AG09319 (cell line): ENCODE data around the gene FPR2.

Experiments
- DNase-seq: peaks from one replicate; pipeline ENCODE4 v3.0.0-alpha.2; 2010; ENCODE audit warnings: low read depth; ENCODE audit errors: extremely low read depth
- CTCF ChIP-seq: IDR thresholded peaks from 2 replicates; pipeline ENCODE4 v1.5.1; 2011; ENCODE audit warnings: low read depth, mild to moderate bottlenecking, inconsistent platforms, low read length, moderate library complexity

The FPR2 gene

DNA sequence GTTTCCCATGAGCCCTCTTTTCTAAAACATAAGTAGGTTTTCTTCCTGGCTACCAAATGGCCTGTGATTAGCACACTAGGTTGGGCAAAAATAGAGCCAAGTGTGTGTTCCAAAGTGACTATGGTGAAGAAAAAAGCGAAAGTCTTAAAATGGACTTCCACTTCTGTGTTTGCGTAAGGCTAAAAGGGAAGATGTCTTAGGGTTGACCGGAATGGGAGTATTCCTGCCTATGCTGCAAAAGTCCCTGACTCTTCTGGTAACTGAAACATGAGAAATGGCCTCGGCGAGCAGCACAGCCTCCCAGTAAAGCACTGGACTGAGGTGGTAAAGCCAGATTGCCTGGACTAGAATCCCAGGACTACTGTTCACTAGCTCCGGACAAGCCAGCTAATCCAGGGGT is 6.9 kb upstream of the FPR2 start:
- TF ChIP-seq CTCF = no peak
- no peak for DNase-seq

- TF ChIP-seq CTCF = no peak
- no peak for DNase-seq
These were observed 6.2 kb upstream of the FPR2 start for GRCh38 chr19:51754770-51755169.

- DNase-seq = no peak
- no peak for TF ChIP-seq CTCF
These were observed 5.4 kb upstream of the FPR2 start for GRCh38 chr19:51755571-51755970.

DNA sequence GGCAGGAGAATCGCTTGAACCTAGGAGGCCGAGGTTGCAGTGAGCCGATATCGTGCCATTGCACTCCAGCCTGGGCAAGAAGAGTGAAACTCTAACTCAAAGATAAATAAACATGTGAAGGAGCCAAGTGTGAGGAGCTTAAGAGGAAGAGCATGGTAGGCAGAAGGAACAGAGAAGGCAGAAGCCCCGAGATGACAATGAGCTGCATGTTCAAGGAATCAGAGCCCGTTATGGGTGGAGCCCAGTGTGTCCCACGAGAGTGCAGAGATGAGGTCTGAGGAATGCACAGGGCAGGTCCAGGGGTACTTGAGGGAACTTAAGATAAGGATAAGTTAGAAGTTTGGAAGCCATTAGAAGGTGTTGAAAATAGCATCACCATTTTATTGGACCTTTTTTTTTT is 716 bp downstream of the FPR2 start:
- DNase-seq = no peak
- TF ChIP-seq CTCF = no peak

DNA sequence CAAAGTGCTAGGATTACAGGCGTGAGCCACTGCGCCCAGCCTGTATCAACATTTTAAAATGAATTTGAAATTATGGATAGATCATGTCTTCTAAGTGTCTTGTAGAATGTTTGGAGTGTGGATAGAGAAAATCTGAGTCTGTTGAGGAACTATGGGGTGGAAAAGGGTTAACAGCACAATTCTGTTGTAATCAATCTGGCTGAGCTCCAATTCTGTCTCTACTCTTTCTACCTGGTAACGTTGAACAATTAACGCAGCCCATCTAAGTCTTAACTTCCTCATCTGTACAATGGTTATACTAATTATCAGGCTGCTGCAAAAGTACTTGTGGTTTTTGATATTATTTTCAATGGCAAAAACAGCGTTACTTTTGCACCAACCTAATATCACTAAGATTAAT is 4.1 kb downstream of the FPR2 start:
- TF ChIP-seq CTCF = no peak
- no peak for DNase-seq

GRCh38 chr19:51766461-51766860 is 5.5 kb downstream of the FPR2 start:
- no peak for DNase-seq
- no peak for TF ChIP-seq CTCF

DNA sequence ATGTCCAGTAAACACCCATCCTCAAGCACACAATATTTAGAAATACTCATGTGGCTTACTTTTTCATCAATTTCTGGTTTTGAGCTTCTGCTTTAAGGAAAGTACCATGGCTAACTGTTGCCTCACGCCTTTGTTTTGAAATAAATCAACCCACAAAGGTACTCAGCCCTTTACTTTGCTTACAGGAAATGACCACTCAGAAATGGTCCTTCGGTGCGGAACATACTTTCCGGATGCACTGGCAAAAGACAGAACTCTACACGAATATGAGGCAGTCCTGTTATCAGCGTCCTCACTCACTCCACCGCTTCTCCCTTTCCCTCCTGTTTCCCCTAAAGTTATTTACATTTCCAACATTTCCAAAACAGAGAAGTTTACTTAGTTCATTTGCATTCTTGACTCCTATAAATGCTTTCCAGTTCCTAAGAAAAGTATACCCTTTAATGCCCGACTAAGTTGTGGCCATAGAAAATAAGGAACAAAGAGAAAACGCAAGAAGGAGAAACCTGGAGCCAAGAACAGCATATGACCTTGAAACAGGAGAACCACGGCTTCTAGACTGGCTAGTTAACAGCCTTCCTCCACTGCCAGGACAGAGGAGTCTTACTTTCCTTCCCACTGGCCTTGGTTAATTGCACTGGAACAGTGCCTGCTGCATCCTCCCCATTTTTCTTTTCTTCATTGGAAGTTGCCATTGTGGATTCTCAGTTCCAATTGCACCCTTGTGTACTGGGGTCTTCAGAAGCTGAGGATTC is 10.6 kb downstream of the FPR2 start:
- TF ChIP-seq CTCF = no peak

More for the DNA sequence above, 10.6 kb downstream of the FPR2 start:
- no peak for DNase-seq
